T-cell (primary cell): Measurements from ENCODE around the gene NOS1. TPM values are rescaled to one million over a fixed set of nuclear protein-coding genes. Genes with fewer than 3 reads are reported as not detected.

Experiments
- ATAC-seq, 4 experiments: fragments of 200-7000 bp in 3 of 4; fragments of 150-1000 bp in 1 of 4; cut with Tn5 transposase; replicated peaks in 1 of 4; 1 replicate in 3 of 4; 2 replicates in 1 of 4; pipeline ENCODE4 v1.10.0; 2021; ENCODE audit warnings: moderate library complexity in 3 of 4, mild to moderate bottlenecking in 2 of 4, moderate number of reproducible peaks in 1 of 4
- CTCF ChIA-PET, 2 donors: fragments of 300-600 bp; sonication (Branson Sonifier 250); formaldehyde crosslinking; loops; one replicate each; lab custom pipeline; 2022; ENCODE audit warnings: antibody characterized with exemption in 2 of 2; lab: Charles Lee
- POLR2A ChIA-PET, 2 donors: fragments of 300-600 bp; sonication (Branson Sonifier 250); formaldehyde crosslinking; loops; one replicate each; lab custom pipeline; 2022; ENCODE audit warnings: antibody characterized with exemption in 2 of 2; lab: Charles Lee
- DNase-seq, 35 experiments: peaks; one replicate each; pipeline versions ENCODE4 v3.0.0 to v3.0.0-alpha.2; 2013 to 2023
- H3K27ac ChIP-seq: one replicate; pipeline ENCODE4 v1.5.1; 2013; ENCODE audit warnings: low read length
- H3K27me3 ChIP-seq, 2 experiments: replicated peaks in 1 of 2; 1 replicate in 1 of 2; 2 replicates in 1 of 2; pipeline versions ENCODE4 v1.6.1 to v1.7.0; 2013; ENCODE audit warnings: low read length in 1 of 2, mixed read lengths in 1 of 2; ENCODE audit not compliant: control insufficient read depth in 2 of 2, insufficient read depth in 2 of 2; ENCODE audit errors: extremely low read depth in 1 of 2
- H3K36me3 ChIP-seq, 2 donors: 1 replicate in 1 of 2; 2 replicates in 1 of 2; pipeline versions ENCODE4 v1.6.1 to v1.7.0; 2013; ENCODE audit warnings: low read length in 1 of 2; ENCODE audit not compliant: control insufficient read depth in 2 of 2, insufficient read depth in 1 of 2; ENCODE audit errors: extremely low read depth in 1 of 2
- H3K4me1 ChIP-seq, 2 experiments: 1 replicate in 1 of 2; 2 replicates in 1 of 2; pipeline versions ENCODE4 v1.6.1 to v1.7.0; 2013; ENCODE audit warnings: low read length in 2 of 2, mixed read lengths in 1 of 2; ENCODE audit not compliant: insufficient read depth in 2 of 2, control insufficient read depth in 1 of 2; ENCODE audit errors: extremely low read depth in 1 of 2
- H3K4me3 ChIP-seq, 2 donors: 1 replicate in 1 of 2; 2 replicates in 1 of 2; pipeline versions ENCODE4 v1.5.1 to v1.7.0; 2013; ENCODE audit warnings: mild to moderate bottlenecking in 2 of 2, low read length in 1 of 2, moderate library complexity in 1 of 2; ENCODE audit not compliant: control insufficient read depth in 1 of 2; ENCODE audit errors: extremely low read depth in 1 of 2
- H3K9me3 ChIP-seq: 2 replicates; pipeline ENCODE4 v1.7.0; 2013
- H3K27ac Mint-ChIP-seq, 2 donors: one replicate each; pipeline ENCODE4 v1.8.0; 2020 to 2021; ENCODE audit warnings: mild to moderate bottlenecking in 2 of 2, mixed read lengths in 2 of 2
- H3K27me3 Mint-ChIP-seq, 2 donors: one replicate each; pipeline ENCODE4 v1.8.0; 2021 to 2022; ENCODE audit warnings: mixed read lengths in 2 of 2
- H3K36me3 Mint-ChIP-seq: one replicate; pipeline ENCODE4 v1.8.0; 2021; ENCODE audit warnings: mixed read lengths
- H3K4me1 Mint-ChIP-seq, 3 donors: one replicate each; pipeline ENCODE4 v1.8.0; 2020 to 2022; ENCODE audit warnings: mixed read lengths in 3 of 3, mild to moderate bottlenecking in 1 of 3
- H3K4me3 Mint-ChIP-seq, 3 donors: one replicate each; pipeline ENCODE4 v1.8.0; 2020 to 2022; ENCODE audit warnings: mild to moderate bottlenecking in 3 of 3, mixed read lengths in 3 of 3, moderate library complexity in 3 of 3
- H3K9me3 Mint-ChIP-seq, 3 donors: one replicate each; pipeline ENCODE4 v1.8.0; 2020 to 2022; ENCODE audit warnings: mixed read lengths in 3 of 3
- WGBS: methylation state at CpG from one replicate; pipeline ENCODE4 v1.1.5; 2013; ENCODE audit warnings: missing lambda C conversion rate; ENCODE audit not compliant: insufficient coverage; 5-methylcytosine and 5-hydroxymethylcytosine counted together
- total RNA-seq, 35 experiments: library from RNA in 6 of 35; stranded (reverse) in 6 of 35; fragments of 120-200 nt in 1 of 35; gene quantifications; one replicate each; pipeline versions ENCODE4 v1.2.1 to v1.2.4 and lab custom pipeline; 2013 to 2026

Gene NOS1
- total RNA-seq, 5 donors from 2014 or later (not counting 1 experiment from before 2014, with no cell fraction given): 0.03 TPM; not detected in 4

DNA sequence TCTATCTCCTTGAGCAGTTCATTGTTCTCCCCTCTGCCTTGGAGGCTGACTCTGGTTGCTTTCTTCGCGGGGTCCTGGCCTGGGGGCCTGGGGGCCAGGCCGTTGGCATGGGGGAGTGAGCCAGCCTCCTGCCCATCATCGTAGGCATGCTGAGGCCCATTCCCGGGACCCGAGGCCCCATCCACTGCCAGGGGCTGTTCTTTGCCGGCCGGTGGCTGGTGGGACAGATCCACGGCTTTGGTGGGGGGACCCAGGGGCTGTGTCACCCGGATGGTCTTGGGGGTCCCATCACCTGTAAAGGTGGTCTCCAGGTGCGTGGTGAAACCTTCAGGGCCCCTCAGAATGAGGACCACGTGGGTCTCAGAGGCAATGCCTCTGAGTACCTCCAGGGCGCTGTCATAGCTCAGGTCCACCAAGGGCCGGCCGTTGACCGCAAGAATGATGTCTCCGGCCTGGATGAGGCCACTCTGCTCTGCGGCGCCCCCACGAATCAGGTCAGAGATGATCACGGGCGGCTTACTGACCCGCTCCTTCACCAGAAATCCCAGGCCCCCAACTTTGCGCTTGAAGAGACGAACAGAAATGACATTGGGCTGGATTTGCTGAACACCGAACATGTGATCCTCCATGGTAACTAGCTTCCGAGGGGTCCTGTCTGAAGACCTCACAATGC lies 30.8 kb downstream of the NOS1 start:
- ATAC-seq (no peak), DNase-seq (no peak)
- ChIA-PET POLR2A (no interaction called here), CTCF (no interaction called here)
- H3K4me3 ChIP-seq: no peak overlapping the region
- Mint-ChIP-seq H3K36me3 (no peaks in the 10 kb centered on the region), H3K4me3 (no peak overlapping the region), H3K9me3 (peaks cover 0 to 8% (median 0%) of the 10 kb centered on the region in 3 donors), H3K4me1 (no peaks in the 10 kb centered on the region), H3K27ac (no peak overlapping the region), H3K27me3 (peaks cover 31 to 40% of the 10 kb centered on the region in 2 donors)
- WGBS: 81% methylated on average over 27 of the region's 27 CpGs
- H3K27me3 ChIP-seq: peaks cover 7 to 34% of the 10 kb centered on the region in 2 experiments
- no peaks in the 10 kb centered on the region for H3K4me1 ChIP-seq
- H3K27ac ChIP-seq: no peak overlapping the region
- H3K36me3 ChIP-seq: no peaks in the 10 kb centered on the region
- no peaks in the 10 kb centered on the region for H3K9me3 ChIP-seq

GRCh38 chr12:117329756-117330155 lies 31.7 kb downstream of the NOS1 start:
- H3K9me3 ChIP-seq: no peaks in the 10 kb centered on the region
- 87% methylated on average over 6 of the region's 8 CpGs for WGBS
- H3K27me3 ChIP-seq: peaks cover 7 to 32% of the 10 kb centered on the region in 2 experiments
- H3K27me3 Mint-ChIP-seq: peaks cover 30 to 39% of the 10 kb centered on the region in 2 donors
- no peaks in the 10 kb centered on the region for H3K4me1 Mint-ChIP-seq
- no peak overlapping the region for H3K4me3 Mint-ChIP-seq
- H3K9me3 Mint-ChIP-seq: peaks cover 0 to 8% (median 0%) of the 10 kb centered on the region in 3 donors
- ChIA-PET CTCF (no interaction called here), POLR2A (no interaction called here)
- no peaks in the 10 kb centered on the region for H3K4me1 ChIP-seq
- DNase-seq: no peak
- no peak overlapping the region for H3K4me3 ChIP-seq
- ATAC-seq: no peak
- H3K27ac Mint-ChIP-seq: no peak overlapping the region
- H3K36me3 ChIP-seq: no peaks in the 10 kb centered on the region
- H3K27ac ChIP-seq: no peak overlapping the region
- no peaks in the 10 kb centered on the region for H3K36me3 Mint-ChIP-seq

DNA sequence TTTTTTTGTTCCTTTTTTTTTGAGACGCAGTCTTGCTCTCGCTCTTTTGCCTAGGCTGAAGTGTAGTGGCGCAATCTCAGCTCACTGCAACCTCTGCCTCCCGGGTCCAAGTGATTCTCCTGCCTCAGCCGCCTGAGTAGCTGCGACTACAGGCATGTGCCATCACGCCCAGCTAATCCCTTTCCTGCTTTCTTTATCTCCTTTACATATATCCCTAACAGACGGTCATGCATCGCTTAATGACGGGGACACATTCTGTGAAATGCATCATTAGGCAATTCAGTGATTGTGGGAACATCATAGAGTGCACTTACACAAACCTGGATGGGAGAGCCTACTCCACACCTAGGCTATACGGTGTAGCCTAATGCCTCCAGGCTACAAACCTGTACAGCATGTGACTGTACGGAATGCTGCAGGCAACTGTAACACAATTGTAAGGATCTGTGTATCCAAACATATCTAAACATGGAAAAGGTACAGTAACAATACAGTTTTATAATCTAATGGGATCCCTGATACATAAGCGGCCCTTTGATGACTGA lies 32.8 kb downstream of the NOS1 start:
- H3K27ac ChIP-seq: no peak overlapping the region
- no peaks in the 10 kb centered on the region for H3K4me1 ChIP-seq
- H3K4me3 ChIP-seq: no peak overlapping the region
- Mint-ChIP-seq H3K9me3 (peaks cover 0 to 8% (median 0%) of the 10 kb centered on the region in 3 donors), H3K4me3 (no peak overlapping the region), H3K36me3 (no peaks in the 10 kb centered on the region), H3K27ac (no peak overlapping the region), H3K27me3 (peaks cover 22 to 28% of the 10 kb centered on the region in 2 donors), H3K4me1 (no peaks in the 10 kb centered on the region)
- no peaks in the 10 kb centered on the region for H3K36me3 ChIP-seq
- H3K9me3 ChIP-seq: no peaks in the 10 kb centered on the region
- no peak for DNase-seq
- POLR2A ChIA-PET: no interaction called here
- CTCF ChIA-PET: interaction anchor here in 1 of 2 donors (0.7 kb wide), 1 partner anchor 9 kb away, joined by 15 read pairs; no protein-coding TSS in a partner anchor
- WGBS: 87% methylated on average over 7 of the region's 13 CpGs
- ATAC-seq: no peak
- peaks cover 3 to 33% of the 10 kb centered on the region in 2 experiments for H3K27me3 ChIP-seq

GRCh38 chr12:117322428-117322827 lies 39.0 kb downstream of the NOS1 start:
- POLR2A ChIA-PET: no interaction called here
- Histone ChIP-seq H3K9me3 (no peaks in the 10 kb centered on the region), H3K27me3 (peaks cover 0 to 28% of the 10 kb centered on the region in 2 experiments), H3K4me1 (no peaks in the 10 kb centered on the region), H3K4me3 (no peak overlapping the region), H3K27ac (no peak overlapping the region), H3K36me3 (no peaks in the 10 kb centered on the region)
- Mint-ChIP-seq H3K27ac (no peak overlapping the region), H3K4me1 (no peaks in the 10 kb centered on the region), H3K4me3 (no peak overlapping the region), H3K27me3 (peaks cover 4 to 9% of the 10 kb centered on the region in 2 donors), H3K36me3 (no peaks in the 10 kb centered on the region), H3K9me3 (no peaks in the 10 kb centered on the region)
- CTCF ChIA-PET: no interaction called here
- WGBS: 32% methylated on average over 1 of the region's 1 CpG
- no peak for DNase-seq
- no peak for ATAC-seq

DNA sequence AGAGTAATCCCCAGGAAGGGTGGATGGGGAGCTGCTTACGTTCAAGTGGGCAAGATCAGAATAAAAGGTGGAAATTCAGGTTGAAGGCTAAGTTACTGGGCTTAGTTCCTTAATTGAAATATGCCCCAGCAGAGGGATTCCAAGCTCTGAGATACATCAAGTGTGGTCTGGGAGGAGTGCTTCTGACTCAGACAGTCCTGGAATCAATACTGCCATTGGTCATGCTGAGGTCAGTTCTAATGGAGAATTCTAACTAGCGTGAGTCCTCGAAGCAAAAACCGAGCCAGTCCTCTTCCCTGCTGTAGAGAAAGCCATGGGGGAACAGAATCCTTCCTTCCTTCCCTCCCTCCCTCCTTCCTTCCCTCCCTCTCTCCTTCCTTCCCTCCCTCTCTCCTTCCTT lies 39.9 kb downstream of the NOS1 start:
- no peak overlapping the region for H3K4me3 Mint-ChIP-seq
- no peak for DNase-seq
- 55% methylated on average over 3 of the region's 4 CpGs for WGBS
- ChIA-PET CTCF (no interaction called here), POLR2A (no interaction called here)
- Histone ChIP-seq H3K9me3 (no peaks in the 10 kb centered on the region), H3K36me3 (no peaks in the 10 kb centered on the region), H3K27me3 (peaks cover 0 to 24% of the 10 kb centered on the region in 2 experiments), H3K4me3 (no peak overlapping the region), H3K4me1 (no peaks in the 10 kb centered on the region), H3K27ac (no peak overlapping the region)
- H3K27ac Mint-ChIP-seq: no peak overlapping the region
- H3K9me3 Mint-ChIP-seq: peaks cover 0 to under 1% (median under 1%) of the 10 kb centered on the region in 3 donors
- no peaks in the 10 kb centered on the region for H3K36me3 Mint-ChIP-seq
- H3K27me3 Mint-ChIP-seq: peaks cover 4 to 6% of the 10 kb centered on the region in 2 donors
- no peak for ATAC-seq
- H3K4me1 Mint-ChIP-seq: no peaks in the 10 kb centered on the region

- CTCF ChIA-PET: no interaction called here
- H3K27ac Mint-ChIP-seq: no peak overlapping the region
These were observed 42.8 kb downstream of the NOS1 start for GRCh38 chr12:117318591-117318990.

More at GRCh38 chr12:117318591-117318990, 42.8 kb downstream of the NOS1 start:
- peaks cover 4 to 11% (median 5%) of the 10 kb centered on the region in 3 donors for H3K9me3 Mint-ChIP-seq
- peaks cover 3% of the 10 kb centered on the region in 2 donors for H3K27me3 Mint-ChIP-seq
- Histone ChIP-seq H3K27me3 (peaks cover 0 to 12% of the 10 kb centered on the region in 2 experiments), H3K9me3 (no peaks in the 10 kb centered on the region), H3K36me3 (no peaks in the 10 kb centered on the region), H3K4me1 (no peaks in the 10 kb centered on the region), H3K4me3 (no peak overlapping the region), H3K27ac (no peak overlapping the region)
- POLR2A ChIA-PET: no interaction called here
- no peak for ATAC-seq
- no peaks in the 10 kb centered on the region for H3K4me1 Mint-ChIP-seq
- WGBS: 50% methylated on average over 3 of the region's 9 CpGs
- no peak overlapping the region for H3K4me3 Mint-ChIP-seq
- H3K36me3 Mint-ChIP-seq: no peaks in the 10 kb centered on the region
- no peak for DNase-seq
